GM23338 (cell line): ENCODE data around the gene TENM3. TPM values are rescaled to one million over a fixed set of nuclear protein-coding genes. Genes with fewer than 3 reads are reported as not detected.

Source experiments
- ATAC-seq: fragments of 200-7000 bp; cut with Tn5 transposase; 3 replicates; pipeline ENCODE4 v1.9.1; 2020
- DNase-seq: peaks from one replicate; pipeline ENCODE4 v3.0.0-alpha.2; 2015; ENCODE audit warnings: low spot score
- H2AFZ ChIP-seq: fragments of 200-600 bp; sonication (generic); 2 replicates; pipeline ENCODE4 v1.8.0; 2016; ENCODE audit warnings: antibody characterized with exemption, mild to moderate bottlenecking, moderate library complexity
- H3F3A ChIP-seq: fragments of 200-600 bp; sonication (generic); replicated peaks from 2 replicates; pipeline ENCODE4 v1.8.0; 2017; ENCODE audit warnings: antibody characterized with exemption, mixed run types, low read depth
- H3K27ac ChIP-seq: fragments of 200-600 bp; sonication (generic); 2 replicates; pipeline ENCODE4 v1.6.1; 2016; ENCODE audit warnings: low read depth
- H3K27me3 ChIP-seq: fragments of 200-600 bp; sonication (generic); 2 replicates; pipeline ENCODE4 v1.8.0; 2016; ENCODE audit warnings: mild to moderate bottlenecking, mixed run types, moderate library complexity; ENCODE audit not compliant: insufficient read depth
- H3K36me3 ChIP-seq: fragments of 200-600 bp; sonication (generic); 2 replicates; pipeline ENCODE4 v1.8.0; 2016; ENCODE audit warnings: mild to moderate bottlenecking; ENCODE audit not compliant: insufficient read depth
- H3K4me1 ChIP-seq: fragments of 200-600 bp; sonication (generic); 2 replicates; pipeline ENCODE4 v1.8.0; 2016; ENCODE audit warnings: mild to moderate bottlenecking, moderate library complexity; ENCODE audit not compliant: insufficient read depth
- H3K4me2 ChIP-seq: fragments of 200-600 bp; sonication (generic); 2 replicates; pipeline ENCODE4 v1.7.1; 2017; ENCODE audit warnings: mixed run types
- H3K4me3 ChIP-seq: fragments of 200-600 bp; sonication (generic); 2 replicates; pipeline ENCODE4 v1.6.1; 2016; ENCODE audit warnings: mixed run types
- H3K79me2 ChIP-seq: fragments of 200-600 bp; sonication (generic); replicated peaks from 2 replicates; pipeline ENCODE4 v1.8.0; 2017; ENCODE audit warnings: mild to moderate bottlenecking; ENCODE audit not compliant: insufficient read depth
- H3K9me2 ChIP-seq: fragments of 200-600 bp; sonication (generic); 2 replicates; pipeline ENCODE4 v1.8.0; 2017; ENCODE audit not compliant: insufficient read depth
- H4K20me1 ChIP-seq: fragments of 200-600 bp; sonication (generic); replicated peaks from 2 replicates; pipeline ENCODE4 v1.8.0; 2017; ENCODE audit warnings: mild to moderate bottlenecking; ENCODE audit not compliant: insufficient read depth
- H3K27ac Mint-ChIP-seq: 2 replicates; pipeline ENCODE4 v1.8.0; 2020; ENCODE audit warnings: inconsistent platforms, mild to moderate bottlenecking, moderate library complexity, mixed read lengths
- H3K27me3 Mint-ChIP-seq: 3 replicates; pipeline ENCODE4 v1.8.0; 2022; ENCODE audit warnings: low read depth, mild to moderate bottlenecking, moderate library complexity, mixed read lengths, inconsistent platforms; ENCODE audit not compliant: insufficient read depth, poor library complexity
- H3K36me3 Mint-ChIP-seq: 3 replicates; pipeline ENCODE4 v1.8.0; 2021; ENCODE audit warnings: low read depth, mild to moderate bottlenecking, inconsistent platforms, moderate library complexity, mixed read lengths
- H3K4me1 Mint-ChIP-seq: 3 replicates; pipeline ENCODE4 v1.8.0; 2020; ENCODE audit warnings: mild to moderate bottlenecking, inconsistent platforms, mixed read lengths
- H3K4me3 Mint-ChIP-seq: 3 replicates; pipeline ENCODE4 v1.8.0; 2021; ENCODE audit warnings: moderate library complexity, mild to moderate bottlenecking, inconsistent platforms, mixed read lengths
- H3K9me3 Mint-ChIP-seq: 3 replicates; pipeline ENCODE4 v1.8.0; 2020; ENCODE audit warnings: moderate library complexity, mild to moderate bottlenecking, inconsistent platforms, mixed read lengths
- CREB1 ChIP-seq: fragments of 250-450 bp; sonication (Bioruptor Pico); IDR thresholded peaks from 2 replicates; pipeline ENCODE4 v1.5.0; 2020; ENCODE audit warnings: low read depth, mild to moderate bottlenecking, moderate library complexity
- CTCF ChIP-seq, 2 experiments: fragments of 200-600 bp in 1 of 2; sonication (generic) in 1 of 2; conservative IDR thresholded peaks; 2 replicates each; pipeline versions ENCODE4 v1.5.1 to v1.6.1; 2016 to 2017; ENCODE audit warnings: antibody characterized with exemption in 2 of 2, low read depth in 2 of 2, mild to moderate bottlenecking in 2 of 2, moderate library complexity in 1 of 2
- ETS1 ChIP-seq: IDR thresholded peaks from 2 replicates; pipeline ENCODE4 v1.6.1; 2016; ENCODE audit warnings: antibody characterized with exemption
- EZH2 ChIP-seq: fragments of 200-600 bp; sonication (generic); IDR thresholded peaks from one replicate; pipeline ENCODE4 v1.8.0; 2017; ENCODE audit warnings: antibody characterized with exemption, mild to moderate bottlenecking, low read depth; ENCODE audit not compliant: unreplicated experiment
- EZH2phosphoT487 ChIP-seq: fragments of 200-600 bp; sonication (generic); IDR thresholded peaks from one replicate; pipeline ENCODE4 v1.8.1; 2018; ENCODE audit warnings: antibody characterized with exemption; ENCODE audit not compliant: unreplicated experiment
- JUNB ChIP-seq: IDR thresholded peaks from one replicate; pipeline ENCODE4 v1.6.1; 2016; ENCODE audit warnings: antibody characterized with exemption; ENCODE audit not compliant: unreplicated experiment
- NANOG ChIP-seq: IDR thresholded peaks from 2 replicates; pipeline ENCODE4 v1.6.1; 2016; ENCODE audit warnings: antibody characterized with exemption, borderline replicate concordance
- POLR2AphosphoS5 ChIP-seq: IDR thresholded peaks from 2 replicates; pipeline ENCODE4 v1.6.1; 2016; ENCODE audit warnings: antibody characterized with exemption, low read depth
- REST ChIP-seq: IDR thresholded peaks from one replicate; pipeline ENCODE4 v1.6.1; 2018; ENCODE audit warnings: antibody characterized with exemption; ENCODE audit not compliant: unreplicated experiment
- ZNF331 ChIP-seq: fragments of 250-450 bp; sonication (Bioruptor Pico); IDR thresholded peaks from 2 replicates; pipeline ENCODE4 v1.5.0; 2020; ENCODE audit warnings: low read depth, mild to moderate bottlenecking, moderate library complexity
- ZNF462 ChIP-seq: fragments of 250-450 bp; sonication (Bioruptor Pico); IDR thresholded peaks from 2 replicates; pipeline ENCODE4 v1.5.0; 2020; ENCODE audit warnings: mild to moderate bottlenecking, moderate library complexity
- polyA plus RNA-seq: library from polyadenylated mRNA; unstranded; fragments of >200 nt; fragmentation: Nextera tagmentation; extraction: Ambion mirVana; gene quantifications from 2 replicates; pipeline ENCODE4 v1.2.1, GENCODE V29; 2016
- total RNA-seq: library from RNA; depleted of rRNA; stranded (reverse); fragments of >200 nt; shearing (Covaris generic); gene quantifications from 2 replicates; pipeline ENCODE4 v1.2.3, GENCODE V29; 2014

TENM3 gene
- total and polyA plus RNA-seq, 2 experiments from 2014 or later = 22.2 to 128 TPM

- Histone ChIP-seq H3F3A (peaks cover 25% of the 10 kb centered on the region), H3K79me2 (no peaks in the 10 kb centered on the region), H3K4me3 (peak overlapping the region; percentile 84), H2AFZ (no peak overlapping the region), H4K20me1 (no peaks in the 10 kb centered on the region), H3K36me3 (peaks cover under 1% of the 10 kb centered on the region; the same call in 1 of the 2 replicates), H3K4me1 (peaks cover 8% of the 10 kb centered on the region; the same call in 1 of the 2 replicates), H3K27ac (no peak overlapping the region), H3K4me2 (peak overlapping the region; percentile 98), H3K9me2 (no peaks in the 10 kb centered on the region; the same call in 1 of the 2 replicates), H3K27me3 (peaks cover 11% of the 10 kb centered on the region; the same call in 1 of the 2 replicates)
- Mint-ChIP-seq H3K4me1 (peaks cover 36% of the 10 kb centered on the region), H3K9me3 (peaks cover 5% of the 10 kb centered on the region; the same call in 2 of the 3 replicates), H3K27me3 (peaks cover 15% of the 10 kb centered on the region), H3K36me3 (peaks cover 5% of the 10 kb centered on the region; the same call in 1 of the 3 replicates), H3K4me3 (peak overlapping the region; percentile 1; the same call in 1 of the 3 replicates), H3K27ac (no peak overlapping the region)
- TF ChIP-seq NANOG (no peak), ZNF331 (CRISPR knock-in tag) (no peak), ETS1 (no peak), EZH2 (no peak), ZNF462 (CRISPR knock-in tag) (no peak), JUNB (no peak), REST (no peak), POLR2AphosphoS5 (no peak), CTCF (conservative IDR thresholded peaks at IDR 0.05; ENCODE audit: low read depth in 2 of 2) (no peak), EZH2phosphoT487 (no peak), CREB1 (CRISPR knock-in tag) (no peak)
- ATAC-seq (no peak), DNase-seq (no peak)
These were observed 562.5 kb downstream of the TENM3 start for GRCh38 chr4:182805750-182806149.
